Endothelial cell of umbilical vein (primary cell): ENCODE measurements around the gene ADGRD2. TPM values are rescaled to one million over a fixed set of nuclear protein-coding genes. Genes with fewer than 3 reads are reported as not detected.

Source experiments
- BruUV-seq: library from RNA; stranded (reverse); fragments of 400-500 nt; replicated peaks from 2 replicates; lab custom pipeline; 2021; lab: Mats Ljungman, UMichigan
- CTCF ChIA-PET: fragments of 300-600, 350-600 bp; sonication (Branson Sonifier 250); formaldehyde crosslinking; loops from one replicate; lab custom pipeline; 2021; ENCODE audit warnings: antibody characterized with exemption, inconsistent platforms; lab: Charles Lee
- POLR2A ChIA-PET: fragments of 300-600, 350-600 bp; sonication (Branson Sonifier 250); formaldehyde crosslinking; loops from one replicate; lab custom pipeline; 2021; ENCODE audit warnings: antibody characterized with exemption, inconsistent platforms; lab: Charles Lee
- DNase-seq: peaks from one replicate; pipeline ENCODE4 v3.0.0-alpha.2; 2011; ENCODE audit warnings: low read depth, low spot score
- FAIRE-seq: peaks from 2 replicates; lab custom pipeline; 2011; peaks lifted over from hg19 to GRCh38; lab: Jason Lieb, UNC
- H2AFZ ChIP-seq: 2 replicates; pipeline ENCODE4 v1.6.0; 2012; ENCODE audit warnings: low read depth, low read length, control low read depth, inconsistent platforms
- H3K27ac ChIP-seq: 2 replicates; pipeline ENCODE4 v1.5.1; 2011; ENCODE audit warnings: low read depth, mild to moderate bottlenecking, control low read depth, low read length, moderate library complexity; ENCODE audit not compliant: insufficient read depth
- H3K27me3 ChIP-seq, 2 experiments: 2 replicates each; pipeline versions ENCODE4 v1.6.0 to v1.6.1; 2011; ENCODE audit warnings: low read length in 2 of 2, mixed read lengths in 1 of 2; ENCODE audit not compliant: control insufficient read depth in 2 of 2, insufficient read depth in 2 of 2
- H3K36me3 ChIP-seq, 2 experiments: 2 replicates in 1 of 2; 3 replicates in 1 of 2; pipeline ENCODE4 v1.5.1; 2011; ENCODE audit warnings: low read length in 2 of 2, mild to moderate bottlenecking in 1 of 2, moderate library complexity in 1 of 2; ENCODE audit not compliant: control insufficient read depth in 2 of 2, insufficient read depth in 2 of 2; ENCODE audit errors: extremely low read depth in 1 of 2
- H3K4me1 ChIP-seq: 3 replicates; pipeline ENCODE4 v1.5.1; 2011; ENCODE audit warnings: mild to moderate bottlenecking, low read length; ENCODE audit not compliant: control insufficient read depth, insufficient read depth; ENCODE audit errors: extremely low read depth
- H3K4me2 ChIP-seq: 2 replicates; pipeline ENCODE4 v1.6.1; 2011; ENCODE audit warnings: low read length, control low read depth, mixed read lengths; ENCODE audit not compliant: insufficient read depth
- H3K4me3 ChIP-seq, 3 experiments: fragments of 200-600 bp in 1 of 3; sonication (generic), shearing (Covaris generic) in 1 of 3; replicated peaks in 1 of 3; 2 replicates each; pipeline ENCODE4 v1.5.1; 2011 to 2016; ENCODE audit warnings: control low read depth in 3 of 3, low read length in 3 of 3, mild to moderate bottlenecking in 2 of 3, inconsistent platforms in 1 of 3, low read depth in 1 of 3, moderate library complexity in 1 of 3; ENCODE audit not compliant: insufficient read depth in 1 of 3
- H3K79me2 ChIP-seq: 2 replicates; pipeline ENCODE4 v1.6.0; 2012; ENCODE audit warnings: low read length, inconsistent platforms; ENCODE audit not compliant: control insufficient read depth, insufficient read depth
- H3K9ac ChIP-seq: replicated peaks from 2 replicates; pipeline ENCODE3; 2011; ENCODE audit warnings: low read length, control low read depth; ENCODE audit not compliant: insufficient read depth; ENCODE audit errors: extremely low read depth
- H3K9me1 ChIP-seq: replicated peaks from 3 replicates; pipeline ENCODE4 v1.6.0; 2011; ENCODE audit warnings: mild to moderate bottlenecking, low read length; ENCODE audit not compliant: control insufficient read depth, insufficient read depth; ENCODE audit errors: extremely low read depth
- H3K9me3 ChIP-seq: replicated peaks from 2 replicates; pipeline ENCODE4 v1.5.1; 2012; ENCODE audit warnings: low read length, inconsistent platforms; ENCODE audit not compliant: control insufficient read depth, insufficient read depth
- H4K20me1 ChIP-seq: replicated peaks from 2 replicates; pipeline ENCODE3; 2011; ENCODE audit warnings: mild to moderate bottlenecking, low read length; ENCODE audit not compliant: control insufficient read depth, insufficient read depth; ENCODE audit errors: extremely low read depth
- CTCF ChIP-seq, 2 donors: IDR thresholded peaks; 1 replicate in 1 of 2; 2 replicates in 1 of 2; pipeline ENCODE4 v1.5.1; 2011; ENCODE audit warnings: low read length in 2 of 2, mild to moderate bottlenecking in 2 of 2, moderate library complexity in 2 of 2, control low read depth in 1 of 2, inconsistent platforms in 1 of 2, low read depth in 1 of 2; ENCODE audit not compliant: insufficient read depth in 1 of 2; ENCODE audit errors: extremely low read depth in 1 of 2
- EZH2 ChIP-seq: IDR thresholded peaks from 2 replicates; pipeline ENCODE4 v1.6.1; 2012; ENCODE audit warnings: borderline replicate concordance, low read depth, mild to moderate bottlenecking, moderate library complexity, low read length, inconsistent platforms; ENCODE audit not compliant: severe bottlenecking
- FOS ChIP-seq: IDR thresholded peaks from 2 replicates; pipeline ENCODE4 v1.6.1; 2011; ENCODE audit warnings: mild to moderate bottlenecking, low read length, moderate library complexity, borderline replicate concordance; ENCODE audit not compliant: insufficient read depth
- GATA2 ChIP-seq: IDR thresholded peaks from 2 replicates; pipeline ENCODE4 v1.7.0; 2011; ENCODE audit warnings: low read depth, mild to moderate bottlenecking, moderate library complexity, mixed read lengths, low read length; ENCODE audit not compliant: insufficient read length, insufficient read depth
- JUN ChIP-seq: IDR thresholded peaks from 2 replicates; pipeline ENCODE4 v1.6.1; 2011; ENCODE audit warnings: borderline replicate concordance, low read depth; ENCODE audit not compliant: insufficient read length, insufficient read depth
- MAX ChIP-seq: IDR thresholded peaks from 2 replicates; pipeline ENCODE4 v1.6.1; 2011; ENCODE audit not compliant: insufficient read depth, insufficient read length
- MYC ChIP-seq: IDR thresholded peaks from one replicate; pipeline ENCODE4 v1.6.1; 2011; ENCODE audit warnings: mild to moderate bottlenecking, low read depth, low read length
- POLR2A ChIP-seq: IDR thresholded peaks from 2 replicates; pipeline ENCODE4 v1.6.1; 2012; ENCODE audit warnings: low read depth, mild to moderate bottlenecking, control low read depth, low read length
- POLR2AphosphoS5 ChIP-seq: IDR thresholded peaks from 2 replicates; pipeline ENCODE4 v1.6.1; 2012; ENCODE audit warnings: low read depth, mild to moderate bottlenecking, control low read depth, low read length, moderate library complexity; ENCODE audit not compliant: insufficient read depth
- dilution Hi-C: fragments of 300-500 bp; cut with MboI; formaldehyde crosslinking; loops from one replicate; pipeline ENCODE4 v1.15.0; 2019; ENCODE audit warnings: low sequenced_read_pairs; ENCODE audit not compliant: extremely low pct_ligation_motif_present
- intact Hi-C: fragments of 100-400 bp; cut with micrococcal nuclease; formaldehyde crosslinking; loops from one replicate; pipeline ENCODE4 v1.10.0; 2022
- polyA plus RNA-seq, 4 experiments: library from polyadenylated mRNA; depleted of rRNA in 3 of 4; stranded (reverse) in 3 of 4; unstranded in 1 of 4; fragments of >200 nt; gene quantifications; 2 replicates each; pipeline versions ENCODE4 v1.2.1 to v1.2.3, GENCODE V29; 2011 to 2012; ENCODE audit warnings: missing spikeins in 1 of 4
- total RNA-seq: library from RNA; stranded (reverse); gene quantifications from 2 replicates; pipeline ENCODE4 v1.2.3, GENCODE V29; 2021

The ADGRD2 gene
- total and polyA plus RNA-seq, 2 donors (not counting 3 experiments of a cell fraction or from before 2014, with no cell fraction given), result not detected

- BruUV-seq, result no TSS peak
- no peaks in the 10 kb centered on the region for H3K36me3 ChIP-seq
- ChIA-PET CTCF (interaction anchor here (1.0 kb wide), 1 partner anchor 111 kb away, joined by 3 read pairs; no protein-coding TSS in a partner anchor), POLR2A (no interaction called here)
- H4K20me1 ChIP-seq, result no peaks in the 10 kb centered on the region
- DNase-seq (no peak), FAIRE-seq (no peak)
- no peaks in the 10 kb centered on the region for H3K9me1 ChIP-seq
- H3K9ac ChIP-seq, result no peak overlapping the region
- H3K27ac ChIP-seq, result no peak overlapping the region
- H3K27me3 ChIP-seq, result peaks cover 7 to 12% of the 10 kb centered on the region in 2 experiments
- H2AFZ ChIP-seq, result no peak overlapping the region
- no peak overlapping the region for H3K4me2 ChIP-seq
- no peak for TF ChIP-seq CTCF (IDR thresholded peaks at IDR 0.05; ENCODE audit: extremely low read depth in 1 of 2, insufficient read depth in 1 of 2, low read depth in 1 of 2, low read length in 2 of 2)
- TF ChIP-seq GATA2, result no peak
- no peak for TF ChIP-seq MYC
- TF ChIP-seq FOS, result no peak
- TF ChIP-seq POLR2AphosphoS5, result no peak
- no peak for TF ChIP-seq POLR2A
- no peak for TF ChIP-seq JUN
- no peak for TF ChIP-seq MAX
- TF ChIP-seq EZH2, result no peak
- no peaks in the 10 kb centered on the region for H3K4me1 ChIP-seq
- intact Hi-C loops (no loop called here), dilution Hi-C loops (no loop called here)
- no peaks in the 10 kb centered on the region for H3K79me2 ChIP-seq
- H3K4me3 ChIP-seq, result no peak overlapping the region
- no peaks in the 10 kb centered on the region for H3K9me3 ChIP-seq
These were observed 23.9 kb upstream of the ADGRD2 start for GRCh38 chr9:124426361-124426760.
